K562 (cell line): ENCODE data around the gene TSC22D1. TPM values are rescaled to one million over a fixed set of nuclear protein-coding genes. Genes with fewer than 3 reads are reported as not detected.

Source experiments
- ATAC-seq: fragments of 200-7000 bp; cut with Tn5 transposase; 3 replicates; pipeline ENCODE4 v1.9.1; 2020; ENCODE audit warnings: moderate library complexity
- BruUV-seq: library from RNA; stranded (reverse); fragments of 400-500 nt; replicated peaks from 2 replicates; lab custom pipeline; 2021; lab: Mats Ljungman, UMichigan
- CTCF ChIA-PET: fragments of 300-600 bp; formaldehyde crosslinking; extraction: SDS; loops from one replicate; lab custom pipeline; 2021; ENCODE audit warnings: low intra/inter-chr PET ratio; lab: Yijun Ruan, JAX
- POLR2A ChIA-PET: fragments of 300-600, 350-650 bp; sonication (Branson Sonifier 250); formaldehyde crosslinking; extraction: SDS; loops from one replicate; lab custom pipeline; 2021; ENCODE audit warnings: antibody characterized with exemption, inconsistent platforms; lab: Yijun Ruan, JAX
- DNase-seq, 4 experiments: peaks; one replicate each; pipeline versions ENCODE4 v3.0.0 to v3.0.0-alpha.2; 2011 to 2018; ENCODE audit warnings: low spot score in 3 of 4, mixed read lengths in 3 of 4; ENCODE audit errors: extremely low read depth in 1 of 4
- FAIRE-seq: peaks from 2 replicates; lab custom pipeline; 2011; peaks lifted over from hg19 to GRCh38; lab: Jason Lieb, UNC
- H2AFZ ChIP-seq: 2 replicates; pipeline ENCODE4 v1.6.0; 2011; ENCODE audit warnings: low read depth, low read length, control low read depth, inconsistent platforms
- H3K27ac ChIP-seq: fragments of 200-600 bp; 3 replicates; pipeline ENCODE4 v1.8.0; 2011; ENCODE audit warnings: low read depth, mild to moderate bottlenecking, control low read depth, inconsistent platforms, low read length, moderate library complexity, mixed read lengths; ENCODE audit errors: extremely low read depth
- H3K27me3 ChIP-seq, 2 experiments: fragments of 300-600 bp in 1 of 2; 2 replicates in 1 of 2; 3 replicates in 1 of 2; pipeline versions ENCODE4 v1.6.0 to v1.8.0; 2011; ENCODE audit warnings: inconsistent platforms in 2 of 2, low read length in 2 of 2, mild to moderate bottlenecking in 1 of 2, mixed read lengths in 1 of 2, moderate library complexity in 1 of 2; ENCODE audit not compliant: control insufficient read depth in 2 of 2, insufficient read depth in 2 of 2
- H3K36me3 ChIP-seq: fragments of 300-600 bp; 3 replicates; pipeline ENCODE4 v1.8.0; 2011; ENCODE audit warnings: mild to moderate bottlenecking, low read length, inconsistent platforms; ENCODE audit not compliant: control insufficient read depth, insufficient read depth
- H3K4me1 ChIP-seq, 2 experiments: fragments of 200-600 bp in 1 of 2; replicated peaks in 1 of 2; 2 replicates in 1 of 2; 3 replicates in 1 of 2; pipeline versions ENCODE4 v1.5.1 to v1.8.0; 2011; ENCODE audit warnings: inconsistent platforms in 2 of 2, low read length in 2 of 2, mild to moderate bottlenecking in 1 of 2, mixed read lengths in 1 of 2, moderate library complexity in 1 of 2; ENCODE audit not compliant: control insufficient read depth in 2 of 2, insufficient read depth in 2 of 2
- H3K4me2 ChIP-seq: 2 replicates; pipeline ENCODE4 v1.6.1; 2011; ENCODE audit warnings: low read length, control low read depth, inconsistent platforms, mixed read lengths; ENCODE audit not compliant: insufficient read depth
- H3K4me3 ChIP-seq: fragments of 200-600 bp; sonication (generic), shearing (Covaris generic); 2 replicates; pipeline ENCODE4 v1.5.1; 2016; ENCODE audit warnings: control low read depth, inconsistent platforms
- H3K79me2 ChIP-seq: fragments of 200-600 bp; 3 replicates; pipeline ENCODE4 v1.8.0; 2011; ENCODE audit warnings: low read length, inconsistent platforms; ENCODE audit not compliant: control insufficient read depth, insufficient read depth
- H3K9ac ChIP-seq, 2 experiments: 2 replicates each; pipeline versions ENCODE4 v1.6.0 to v1.6.1; 2011; ENCODE audit warnings: low read depth in 2 of 2, low read length in 2 of 2, control low read depth in 1 of 2, inconsistent platforms in 1 of 2, mild to moderate bottlenecking in 1 of 2, mixed read lengths in 1 of 2; ENCODE audit not compliant: insufficient read depth in 1 of 2
- H3K9me1 ChIP-seq: one replicate; pipeline ENCODE4 v1.6.0; 2011; ENCODE audit warnings: inconsistent platforms, mild to moderate bottlenecking, low read length, moderate library complexity; ENCODE audit not compliant: control insufficient read depth, insufficient read depth
- H3K9me3 ChIP-seq: replicated peaks from 2 replicates; pipeline ENCODE4 v1.5.1; 2011; ENCODE audit warnings: low read depth, low read length, inconsistent platforms; ENCODE audit not compliant: control insufficient read depth, insufficient read depth
- H4K20me1 ChIP-seq: replicated peaks from 2 replicates; pipeline ENCODE4 v1.6.1; 2011; ENCODE audit warnings: low read length, inconsistent platforms, mixed read lengths; ENCODE audit not compliant: control insufficient read depth, insufficient read depth
- BMI1 ChIP-seq: fragments of 150-350 bp; IDR thresholded peaks from 2 replicates; pipeline ENCODE4 v1.6.1; 2014; ENCODE audit warnings: low read length
- CAMTA2 ChIP-seq: fragments of 250-450 bp; sonication (Bioruptor Pico); conservative IDR thresholded peaks from 2 replicates; pipeline ENCODE4 v1.5.1; 2022
- ERF ChIP-seq: fragments of 450-650 bp; formaldehyde crosslinking; IDR thresholded peaks from 2 replicates; pipeline ENCODE4 v1.4.0; 2020; ENCODE audit warnings: mild to moderate bottlenecking, mixed read lengths
- MTA1 ChIP-seq: fragments of 450-650 bp; IDR thresholded peaks from 2 replicates; pipeline ENCODE4 v1.6.1; 2017; ENCODE audit warnings: borderline replicate concordance
- PRMT5 ChIP-seq: sonication (generic); formaldehyde crosslinking; IDR thresholded peaks from 2 replicates; pipeline ENCODE4 v1.5.0; 2020; ENCODE audit warnings: missing genetic modification reagents
- TCFL5 ChIP-seq: fragments of 250-450 bp; sonication (Bioruptor Pico); conservative IDR thresholded peaks from 2 replicates; pipeline ENCODE4 v1.6.1; 2021; ENCODE audit warnings: mild to moderate bottlenecking, moderate library complexity, matching md5 sums
- WGBS: fragments of 100-300 bp; shearing (Covaris generic); methylation state at CpG from one replicate; pipeline ENCODE4 v1.1.6; 2016; ENCODE audit warnings: low coverage, mixed read lengths; ENCODE audit not compliant: insufficient coverage; ENCODE audit errors: missing lambda C conversion rate; 5-methylcytosine and 5-hydroxymethylcytosine counted together
- in situ Hi-C: fragments of 300-500 bp; cut with MboI; formaldehyde crosslinking; loops from 4 replicates; pipeline ENCODE4 v1.15.0; 2018; ENCODE audit warnings: inconsistent platforms, mixed read lengths
- intact Hi-C: fragments of 100-400 bp; cut with micrococcal nuclease; formaldehyde crosslinking; loops from 2 replicates; pipeline ENCODE4 v1.14.2; 2022
- polyA plus RNA-seq, 8 experiments: library from polyadenylated mRNA; depleted of rRNA in 4 of 8; stranded (reverse) in 5 of 8; unstranded in 3 of 8; fragments of >200 nt; fragmentation: Nextera tagmentation in 2 of 8; fragmentation: Illumina TruSeq in 1 of 8; extraction: Ambion mirVana in 2 of 8; extraction: Trizol in 1 of 8; gene quantifications; 2 replicates each; pipeline versions ENCODE4 v1.2.1 to v1.2.3, GENCODE V29; 2011 to 2014; ENCODE audit warnings: inconsistent platforms in 1 of 8, missing spikeins in 1 of 8
- total RNA-seq, 7 experiments: library from RNA; depleted of rRNA in 6 of 7; stranded (reverse); fragments of >200 nt in 6 of 7; fragmentation: Illumina TruSeq in 2 of 7; extraction: Trizol in 2 of 7; gene quantifications; 2 replicates each; pipeline versions ENCODE4 v1.2.1 to v1.2.3, GENCODE V29; 2011 to 2021; ENCODE audit warnings: low replicate concordance in 1 of 7
- TF ChIP-seq, protein P1 (sequence below): fragments of 450-650 bp; IDR thresholded peaks from 2 replicates; pipeline ENCODE4 v1.7.1; 2018; ENCODE audit warnings: mild to moderate bottlenecking, low read depth; ENCODE audit not compliant: partially characterized antibody
- TF ChIP-seq, protein P2 (sequence below), 2 experiments: fragments of 450-650 bp in 1 of 2; sonication (generic) in 1 of 2; formaldehyde crosslinking; conservative IDR thresholded peaks; 2 replicates each; pipeline versions ENCODE4 v1.4.0 to v1.8.1; 2020 to 2022; ENCODE audit warnings: mild to moderate bottlenecking in 1 of 2, missing genetic modification reagents in 1 of 2

The TSC22D1 gene
- total and polyA plus RNA-seq, 9 of the 15 experiments (the other 6 are each of a cell fraction or from before 2014, with no cell fraction given) = 2.6 to 19.8 (median 8.4) TPM

DNA sequence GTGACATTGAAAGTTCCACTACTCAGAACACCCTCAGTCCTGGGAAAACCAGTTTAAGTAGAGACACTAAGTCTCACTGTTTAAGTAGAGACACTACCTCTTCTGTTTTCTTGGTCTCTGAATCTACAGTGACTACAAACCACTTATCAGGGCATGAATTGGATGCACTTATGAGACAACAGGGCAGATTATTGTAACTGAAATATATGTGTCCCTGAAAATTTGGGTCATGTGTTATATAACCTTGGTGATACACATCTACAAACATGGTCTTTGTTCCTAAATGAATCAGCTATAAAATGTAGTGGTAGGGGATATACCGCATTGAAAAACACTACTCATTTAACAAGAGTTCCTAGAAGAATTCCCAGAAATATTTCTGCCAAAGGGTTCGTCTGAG lies 146.8 kb downstream of the TSC22D1 start:
- DNase-seq (no peak), ATAC-seq (no peak), FAIRE-seq (no peak)
- Histone ChIP-seq H3K27ac (no peak overlapping the region), H3K9me3 (no peaks in the 10 kb centered on the region), H2AFZ (no peak overlapping the region), H3K79me2 (peaks cover 2% of the 10 kb centered on the region; the same call in 1 of the 3 replicates), H4K20me1 (no peaks in the 10 kb centered on the region), H3K9ac (no peak overlapping the region), H3K4me2 (no peak overlapping the region), H3K36me3 (peaks cover 11% of the 10 kb centered on the region; the same call in 2 of the 3 replicates), H3K4me3 (no peak overlapping the region), H3K4me1 (peaks cover 1 to 5% of the 10 kb centered on the region in 2 experiments; a peak in 3 of 5 replicates)
- 9% methylated on average over 1 of the region's 2 CpGs for WGBS
- ChIA-PET CTCF (no interaction called here), POLR2A (interaction anchor here (1.0 kb wide), 1 partner anchor 11 kb away, joined by 3 read pairs; no protein-coding TSS in a partner anchor)
- intact Hi-C loops = no loop called here
- in situ Hi-C loops = no loop called here
- TF ChIP-seq CAMTA2 (CRISPR knock-in tag) = no peak
- TF ChIP-seq BMI1 = no peak
- TF ChIP-seq, all 486 proteins: peak for 0
- Histone ChIP-seq H3K9me1 (no peaks in the 10 kb centered on the region), H3K27me3 (no peaks in the 10 kb centered on the region)
- BruUV-seq = no TSS peak

DNA sequence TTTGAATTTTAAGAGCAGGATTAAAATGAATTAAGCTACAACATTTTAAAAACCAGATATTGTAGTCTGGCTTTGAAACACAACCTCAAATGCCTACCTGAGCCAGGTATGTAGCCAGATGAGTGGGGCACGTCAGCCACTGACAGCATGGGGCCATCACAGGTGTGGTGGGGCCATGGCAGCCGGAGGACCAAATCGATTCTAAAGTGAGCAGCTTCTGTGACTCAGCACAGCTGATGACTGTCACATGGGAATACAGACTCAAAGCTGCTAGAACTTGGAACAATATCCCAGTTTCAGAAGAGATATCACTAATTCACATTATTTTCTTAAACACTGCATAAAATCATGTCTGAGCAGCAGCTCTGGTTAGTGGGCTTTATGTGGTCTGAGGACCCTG lies 149.7 kb downstream of the TSC22D1 start:
- H2AFZ ChIP-seq = no peak overlapping the region
- ATAC-seq (no peak), FAIRE-seq (no peak), DNase-seq (no peak)
- H3K36me3 ChIP-seq = no peaks in the 10 kb centered on the region
- in situ Hi-C loops = no loop called here
- no peak overlapping the region for H3K4me2 ChIP-seq
- no peaks in the 10 kb centered on the region for H3K27me3 ChIP-seq
- H3K9me3 ChIP-seq = no peaks in the 10 kb centered on the region
- no peaks in the 10 kb centered on the region for H4K20me1 ChIP-seq
- WGBS = 62% methylated on average over 3 of the region's 3 CpGs
- POLR2A ChIA-PET = interaction anchor here (0.6 to 1.4 kb wide), 3 partner anchors 7 to 11 kb away, joined by 3 to 4 read pairs (median 3); no protein-coding TSS in a partner anchor
- peaks cover 4 to 5% of the 10 kb centered on the region in 2 experiments; a peak in 4 of 5 replicates for H3K4me1 ChIP-seq
- intact Hi-C loops = no loop called here
- no peak overlapping the region for H3K4me3 ChIP-seq
- CTCF ChIA-PET = no interaction called here
- no peaks in the 10 kb centered on the region for H3K79me2 ChIP-seq
- no peaks in the 10 kb centered on the region for H3K9me1 ChIP-seq
- TF ChIP-seq, protein P1, sequence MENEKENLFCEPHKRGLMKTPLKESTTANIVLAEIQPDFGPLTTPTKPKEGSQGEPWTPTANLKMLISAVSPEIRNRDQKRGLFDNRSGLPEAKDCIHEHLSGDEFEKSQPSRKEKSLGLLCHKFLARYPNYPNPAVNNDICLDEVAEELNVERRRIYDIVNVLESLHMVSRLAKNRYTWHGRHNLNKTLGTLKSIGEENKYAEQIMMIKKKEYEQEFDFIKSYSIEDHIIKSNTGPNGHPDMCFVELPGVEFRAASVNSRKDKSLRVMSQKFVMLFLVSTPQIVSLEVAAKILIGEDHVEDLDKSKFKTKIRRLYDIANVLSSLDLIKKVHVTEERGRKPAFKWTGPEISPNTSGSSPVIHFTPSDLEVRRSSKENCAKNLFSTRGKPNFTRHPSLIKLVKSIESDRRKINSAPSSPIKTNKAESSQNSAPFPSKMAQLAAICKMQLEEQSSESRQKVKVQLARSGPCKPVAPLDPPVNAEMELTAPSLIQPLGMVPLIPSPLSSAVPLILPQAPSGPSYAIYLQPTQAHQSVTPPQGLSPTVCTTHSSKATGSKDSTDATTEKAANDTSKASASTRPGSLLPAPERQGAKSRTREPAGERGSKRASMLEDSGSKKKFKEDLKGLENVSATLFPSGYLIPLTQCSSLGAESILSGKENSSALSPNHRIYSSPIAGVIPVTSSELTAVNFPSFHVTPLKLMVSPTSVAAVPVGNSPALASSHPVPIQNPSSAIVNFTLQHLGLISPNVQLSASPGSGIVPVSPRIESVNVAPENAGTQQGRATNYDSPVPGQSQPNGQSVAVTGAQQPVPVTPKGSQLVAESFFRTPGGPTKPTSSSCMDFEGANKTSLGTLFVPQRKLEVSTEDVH = no peak
- no peak for TF ChIP-seq PRMT5 (CRISPR knock-in tag)
- no peak for TF ChIP-seq ERF (CRISPR knock-in tag)
- TF ChIP-seq, protein P2, sequence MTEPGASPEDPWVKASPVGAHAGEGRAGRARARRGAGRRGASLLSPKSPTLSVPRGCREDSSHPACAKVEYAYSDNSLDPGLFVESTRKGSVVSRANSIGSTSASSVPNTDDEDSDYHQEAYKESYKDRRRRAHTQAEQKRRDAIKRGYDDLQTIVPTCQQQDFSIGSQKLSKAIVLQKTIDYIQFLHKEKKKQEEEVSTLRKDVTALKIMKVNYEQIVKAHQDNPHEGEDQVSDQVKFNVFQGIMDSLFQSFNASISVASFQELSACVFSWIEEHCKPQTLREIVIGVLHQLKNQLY (CRISPR knock-in tag; conservative IDR thresholded peaks at IDR 0.05) = no peak
- TF ChIP-seq MTA1 = no peak
- no peak for TF ChIP-seq TCFL5 (CRISPR knock-in tag)
- TF ChIP-seq, all 486 proteins: peak for 0
- no peak overlapping the region for H3K27ac ChIP-seq
- no TSS peak for BruUV-seq
- H3K9ac ChIP-seq = no peak overlapping the region
